Osteoblast (primary cell): ENCODE results near the gene LIMK1. TPM values are rescaled to one million over a fixed set of nuclear protein-coding genes. Genes with fewer than 3 reads are reported as not detected.

Source experiments
- DNase-seq: peaks from one replicate; pipeline ENCODE4 v3.0.0; 2011; ENCODE audit warnings: low spot score, mixed read lengths; ENCODE audit not compliant: insufficient read length; ENCODE audit errors: missing footprints
- H2AFZ ChIP-seq: 2 replicates; pipeline ENCODE4 v1.6.0; 2011; ENCODE audit warnings: mild to moderate bottlenecking, low read length
- H3K27ac ChIP-seq: 2 replicates; pipeline ENCODE4 v1.5.1; 2011; ENCODE audit warnings: mild to moderate bottlenecking, low read depth, low read length, moderate library complexity
- H3K27me3 ChIP-seq: 2 replicates; pipeline ENCODE4 v1.6.0; 2012; ENCODE audit warnings: mild to moderate bottlenecking, control low read depth, inconsistent platforms, low read length, moderate library complexity; ENCODE audit not compliant: insufficient read depth
- H3K36me3 ChIP-seq: 2 replicates; pipeline ENCODE4 v1.5.1; 2011; ENCODE audit warnings: mild to moderate bottlenecking, low read length, control low read depth, moderate library complexity; ENCODE audit not compliant: insufficient read depth
- H3K4me1 ChIP-seq: 2 replicates; pipeline ENCODE4 v1.5.1; 2011; ENCODE audit warnings: mild to moderate bottlenecking, low read length, control low read depth, moderate library complexity; ENCODE audit not compliant: insufficient read depth
- H3K4me2 ChIP-seq: 2 replicates; pipeline ENCODE4 v1.6.0; 2011; ENCODE audit warnings: mild to moderate bottlenecking, low read length; ENCODE audit not compliant: insufficient read depth
- H3K4me3 ChIP-seq: fragments of 200-600 bp; sonication (generic); 3 replicates; pipeline ENCODE4 v1.5.1; 2012; ENCODE audit warnings: mild to moderate bottlenecking, low read length, inconsistent platforms; ENCODE audit not compliant: insufficient read depth
- H3K79me2 ChIP-seq: 2 replicates; pipeline ENCODE4 v1.6.0; 2012; ENCODE audit warnings: mild to moderate bottlenecking, low read length, control low read depth, inconsistent platforms; ENCODE audit not compliant: insufficient read depth
- H3K9me3 ChIP-seq: 2 replicates; pipeline ENCODE4 v1.5.1; 2011; ENCODE audit warnings: low read depth, low read length, control low read depth
- H4K20me1 ChIP-seq: 2 replicates; pipeline ENCODE4 v1.6.0; 2012; ENCODE audit warnings: mild to moderate bottlenecking, low read length, control low read depth; ENCODE audit not compliant: insufficient read depth
- total RNA-seq: library from RNA; depleted of rRNA; stranded (reverse); fragments of >200 nt; gene quantifications from 2 replicates; pipeline ENCODE4 v1.2.3, GENCODE V29; 2012
- TF ChIP-seq, protein P1 (sequence below): IDR thresholded peaks from 2 replicates; pipeline ENCODE4 v1.5.1; 2011; ENCODE audit warnings: mild to moderate bottlenecking, low read depth, low read length, moderate library complexity; ENCODE audit errors: extremely low read depth

LIMK1 gene
- total RNA-seq, 1 donor, result 46.7 TPM

- Histone ChIP-seq H3K27me3 (no peaks in the 10 kb centered on the region), H3K27ac (peak overlapping the region; percentile 92), H3K4me1 (peaks cover 49% of the 10 kb centered on the region), H3K4me2 (peak overlapping the region; percentile 85), H3K36me3 (peaks cover 28% of the 10 kb centered on the region), H3K9me3 (peaks cover 7% of the 10 kb centered on the region), H4K20me1 (no peaks in the 10 kb centered on the region), H3K79me2 (peaks cover 47% of the 10 kb centered on the region), H3K4me3 (peak overlapping the region; percentile 62), H2AFZ (peak overlapping the region; percentile 54)
- TF ChIP-seq, protein P1, sequence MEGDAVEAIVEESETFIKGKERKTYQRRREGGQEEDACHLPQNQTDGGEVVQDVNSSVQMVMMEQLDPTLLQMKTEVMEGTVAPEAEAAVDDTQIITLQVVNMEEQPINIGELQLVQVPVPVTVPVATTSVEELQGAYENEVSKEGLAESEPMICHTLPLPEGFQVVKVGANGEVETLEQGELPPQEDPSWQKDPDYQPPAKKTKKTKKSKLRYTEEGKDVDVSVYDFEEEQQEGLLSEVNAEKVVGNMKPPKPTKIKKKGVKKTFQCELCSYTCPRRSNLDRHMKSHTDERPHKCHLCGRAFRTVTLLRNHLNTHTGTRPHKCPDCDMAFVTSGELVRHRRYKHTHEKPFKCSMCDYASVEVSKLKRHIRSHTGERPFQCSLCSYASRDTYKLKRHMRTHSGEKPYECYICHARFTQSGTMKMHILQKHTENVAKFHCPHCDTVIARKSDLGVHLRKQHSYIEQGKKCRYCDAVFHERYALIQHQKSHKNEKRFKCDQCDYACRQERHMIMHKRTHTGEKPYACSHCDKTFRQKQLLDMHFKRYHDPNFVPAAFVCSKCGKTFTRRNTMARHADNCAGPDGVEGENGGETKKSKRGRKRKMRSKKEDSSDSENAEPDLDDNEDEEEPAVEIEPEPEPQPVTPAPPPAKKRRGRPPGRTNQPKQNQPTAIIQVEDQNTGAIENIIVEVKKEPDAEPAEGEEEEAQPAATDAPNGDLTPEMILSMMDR, result no peak
- peak; percentile 99 for DNase-seq
These were observed 10.9 kb downstream of the LIMK1 start for GRCh38 chr7:74094224-74095101.

- peak overlapping the region; percentile 20 for H2AFZ ChIP-seq
- H3K4me2 ChIP-seq, result peak overlapping the region; percentile 85
- H4K20me1 ChIP-seq, result no peaks in the 10 kb centered on the region
- peaks cover 45% of the 10 kb centered on the region for H3K79me2 ChIP-seq
- peaks cover 49% of the 10 kb centered on the region for H3K4me1 ChIP-seq
- H3K27me3 ChIP-seq, result no peaks in the 10 kb centered on the region
- peak overlapping the region; percentile 92 for H3K27ac ChIP-seq
- DNase-seq, result peak; percentile 23
- TF ChIP-seq, protein P1, result no peak
- H3K9me3 ChIP-seq, result peaks cover 7% of the 10 kb centered on the region
- peaks cover 34% of the 10 kb centered on the region for H3K36me3 ChIP-seq
- H3K4me3 ChIP-seq, result peak overlapping the region; percentile 62
These were observed 11.5 kb downstream of the LIMK1 start for GRCh38 chr7:74095135-74095534.

- Histone ChIP-seq H3K4me3 (peak overlapping the region; percentile 33), H4K20me1 (peaks cover 2% of the 10 kb centered on the region), H2AFZ (peak overlapping the region; percentile 89), H3K9me3 (peaks cover 7% of the 10 kb centered on the region), H3K27ac (peak overlapping the region; percentile 100), H3K4me1 (peaks cover 39% of the 10 kb centered on the region), H3K79me2 (peaks cover 33% of the 10 kb centered on the region), H3K27me3 (no peaks in the 10 kb centered on the region), H3K36me3 (peaks cover 51% of the 10 kb centered on the region), H3K4me2 (peak overlapping the region; percentile 50)
- DNase-seq, result peak; percentile 99
- TF ChIP-seq, protein P1, result no peak
These were observed 14.5 kb downstream of the LIMK1 start for GRCh38 chr7:74097937-74098614.

- Histone ChIP-seq H3K9me3 (peaks cover 7% of the 10 kb centered on the region), H4K20me1 (peaks cover 2% of the 10 kb centered on the region), H3K79me2 (peaks cover 37% of the 10 kb centered on the region), H3K4me2 (no peak overlapping the region), H3K4me1 (peaks cover 30% of the 10 kb centered on the region), H3K27ac (peak overlapping the region; percentile 100), H2AFZ (no peak overlapping the region), H3K36me3 (peaks cover 59% of the 10 kb centered on the region), H3K4me3 (no peak overlapping the region), H3K27me3 (no peaks in the 10 kb centered on the region)
- no peak for DNase-seq
- TF ChIP-seq, protein P1, result no peak
These were observed 15.4 kb downstream of the LIMK1 start for GRCh38 chr7:74099031-74099430.
